IMR-90 (cell line): Measurements from ENCODE around the gene RGS3. TPM values are rescaled to one million over a fixed set of nuclear protein-coding genes. Genes with fewer than 3 reads are reported as not detected.

ENCODE experiments used
- ATAC-seq: fragments of 200-7000 bp; cut with Tn5 transposase; 2 replicates; pipeline ENCODE4 v1.9.1; 2020; ENCODE audit warnings: low read depth, mild to moderate bottlenecking, moderate library complexity
- BruUV-seq: library from RNA; stranded (reverse); fragments of 400-500 nt; replicated peaks from 2 replicates; lab custom pipeline; 2021; lab: Mats Ljungman, UMichigan
- CTCF ChIA-PET: fragments of 300-600 bp; formaldehyde crosslinking; extraction: SDS; loops from one replicate; lab custom pipeline; 2021; ENCODE audit warnings: antibody characterized with exemption; lab: Yijun Ruan, JAX
- POLR2A ChIA-PET: fragments of 300-600 bp; sonication (Branson Sonifier 250); formaldehyde crosslinking; loops from one replicate; lab custom pipeline; 2022; ENCODE audit warnings: antibody characterized with exemption; ENCODE audit not compliant: unreplicated experiment; lab: Charles Lee
- DNase-seq: peaks from one replicate; pipeline ENCODE4 v3.0.0; 2013
- H2AFZ ChIP-seq: replicated peaks from 2 replicates; pipeline ENCODE3; 2013; ENCODE audit warnings: low read length, mild to moderate bottlenecking; ENCODE audit not compliant: poor library complexity
- H2AK5ac ChIP-seq: 2 replicates; pipeline ENCODE4 v1.6.1; 2013; ENCODE audit warnings: low read depth, low read length, inconsistent platforms
- H2AK9ac ChIP-seq: replicated peaks from 2 replicates; pipeline ENCODE3; 2013; ENCODE audit warnings: mild to moderate bottlenecking, low read depth, low read length, moderate library complexity; ENCODE audit not compliant: poor library complexity
- H2BK120ac ChIP-seq: 2 replicates; pipeline ENCODE4 v1.6.1; 2013; ENCODE audit warnings: low read depth, low read length, inconsistent platforms
- H2BK15ac ChIP-seq: 3 replicates; pipeline ENCODE4 v1.6.1; 2013; ENCODE audit warnings: low read depth, low read length, inconsistent platforms
- H2BK20ac ChIP-seq: 2 replicates; pipeline ENCODE4 v1.6.1; 2013; ENCODE audit warnings: low read depth, mild to moderate bottlenecking, inconsistent platforms, low read length, moderate library complexity
- H2BK5ac ChIP-seq: 2 replicates; pipeline ENCODE4 v1.6.1; 2013; ENCODE audit warnings: mild to moderate bottlenecking, low read depth, low read length, inconsistent platforms; ENCODE audit not compliant: poor library complexity, severe bottlenecking
- H3K14ac ChIP-seq: replicated peaks from 2 replicates; pipeline ENCODE4 v1.6.1; 2013; ENCODE audit warnings: low read depth, low read length, inconsistent platforms
- H3K18ac ChIP-seq: 2 replicates; pipeline ENCODE4 v1.6.1; 2013; ENCODE audit warnings: low read depth, low read length, control low read depth
- H3K23ac ChIP-seq: 2 replicates; pipeline ENCODE4 v1.6.1; 2013; ENCODE audit warnings: low read depth, low read length, inconsistent platforms
- H3K27ac ChIP-seq: 2 replicates; pipeline ENCODE4 v1.5.1; 2013; ENCODE audit warnings: mild to moderate bottlenecking, control low read depth, low read length; ENCODE audit not compliant: insufficient read depth
- H3K27me3 ChIP-seq: 2 replicates; pipeline ENCODE4 v1.6.1; 2013; ENCODE audit warnings: low read length; ENCODE audit not compliant: control insufficient read depth, insufficient read depth
- H3K36me3 ChIP-seq: 2 replicates; pipeline ENCODE4 v1.6.1; 2013; ENCODE audit warnings: low read length, mixed read lengths; ENCODE audit not compliant: control insufficient read depth, insufficient read depth
- H3K4ac ChIP-seq: 2 replicates; pipeline ENCODE4 v1.6.1; 2013; ENCODE audit warnings: low read depth, low read length, inconsistent platforms
- H3K4me1 ChIP-seq: 2 replicates; pipeline ENCODE4 v1.6.1; 2013; ENCODE audit warnings: low read length, mixed read lengths; ENCODE audit not compliant: control insufficient read depth, insufficient read depth
- H3K4me2 ChIP-seq: 2 replicates; pipeline ENCODE4 v1.6.1; 2013; ENCODE audit warnings: low read depth, mild to moderate bottlenecking, control low read depth, low read length, moderate library complexity
- H3K4me3 ChIP-seq: 2 replicates; pipeline ENCODE4 v1.5.1; 2013; ENCODE audit warnings: low read depth, mild to moderate bottlenecking, control low read depth, low read length, moderate library complexity; ENCODE audit not compliant: insufficient read depth
- H3K56ac ChIP-seq: 2 replicates; pipeline ENCODE4 v1.6.1; 2013; ENCODE audit warnings: low read length, inconsistent platforms; ENCODE audit not compliant: insufficient read depth; ENCODE audit errors: extremely low read depth
- H3K79me1 ChIP-seq, 2 experiments: 2 replicates each; pipeline ENCODE4 v1.6.1; 2013; ENCODE audit warnings: low read length in 2 of 2, inconsistent platforms in 1 of 2, low read depth in 1 of 2
- H3K9ac ChIP-seq: 2 replicates; pipeline ENCODE4 v1.6.1; 2013; ENCODE audit warnings: low read depth, low read length, control low read depth
- H3K9me1 ChIP-seq: 2 replicates; pipeline ENCODE4 v1.6.1; 2013; ENCODE audit warnings: low read length, inconsistent platforms; ENCODE audit not compliant: insufficient read depth
- H3K9me3 ChIP-seq: 2 replicates; pipeline ENCODE4 v1.6.1; 2013; ENCODE audit warnings: low read length; ENCODE audit not compliant: control insufficient read depth, insufficient read depth
- H4K20me1 ChIP-seq: 2 replicates; pipeline ENCODE4 v1.6.1; 2013; ENCODE audit warnings: low read length, inconsistent platforms; ENCODE audit not compliant: insufficient read depth
- H4K5ac ChIP-seq: 2 replicates; pipeline ENCODE4 v1.6.1; 2013; ENCODE audit warnings: mild to moderate bottlenecking, low read depth, low read length, control low read depth
- H4K8ac ChIP-seq, 2 experiments: 2 replicates each; pipeline ENCODE4 v1.6.1; 2013; ENCODE audit warnings: low read depth in 2 of 2, low read length in 2 of 2, control low read depth in 1 of 2, inconsistent platforms in 1 of 2
- H4K91ac ChIP-seq: 2 replicates; pipeline ENCODE4 v1.6.1; 2013; ENCODE audit warnings: low read depth, low read length, inconsistent platforms; ENCODE audit not compliant: insufficient read depth
- BHLHE40 ChIP-seq: fragments of 150-350 bp; IDR thresholded peaks from 2 replicates; pipeline ENCODE4 v1.6.1; 2016; ENCODE audit warnings: mild to moderate bottlenecking, low read depth, low read length
- CHD1 ChIP-seq: IDR thresholded peaks from 2 replicates; pipeline ENCODE4 v1.6.1; 2012; ENCODE audit warnings: low read depth, low read length, improper control_type of control experiment
- FOS ChIP-seq: fragments of 150-350 bp; IDR thresholded peaks from 2 replicates; pipeline ENCODE4 v1.6.1; 2016; ENCODE audit warnings: low read depth, low read length
- MAFK ChIP-seq: IDR thresholded peaks from 2 replicates; pipeline ENCODE4 v1.6.1; 2012; ENCODE audit warnings: low read depth, low read length, improper control_type of control experiment
- MAZ ChIP-seq: IDR thresholded peaks from 2 replicates; pipeline ENCODE4 v1.6.1; 2012; ENCODE audit warnings: low read depth, mild to moderate bottlenecking, low read length, improper control_type of control experiment, moderate library complexity, borderline replicate concordance
- MXI1 ChIP-seq: IDR thresholded peaks from 2 replicates; pipeline ENCODE4 v1.6.1; 2012; ENCODE audit warnings: low read depth, mild to moderate bottlenecking, low read length, moderate library complexity, borderline replicate concordance
- NFE2L2 ChIP-seq: fragments of 150-350 bp; IDR thresholded peaks from 2 replicates; pipeline ENCODE4 v1.6.1; 2016; ENCODE audit warnings: low read depth, mild to moderate bottlenecking, low read length
- POLR2A ChIP-seq: IDR thresholded peaks from 2 replicates; pipeline ENCODE4 v1.6.1; 2012; ENCODE audit warnings: mild to moderate bottlenecking, low read depth, low read length
- RAD21 ChIP-seq: IDR thresholded peaks from 2 replicates; pipeline ENCODE4 v1.6.1; 2012; ENCODE audit warnings: low read length, improper control_type of control experiment
- RCOR1 ChIP-seq: IDR thresholded peaks from 2 replicates; pipeline ENCODE4 v1.6.1; 2012; ENCODE audit warnings: mild to moderate bottlenecking, low read length, improper control_type of control experiment; ENCODE audit not compliant: insufficient replicate concordance
- RFX5 ChIP-seq: IDR thresholded peaks from 2 replicates; pipeline ENCODE4 v1.8.0; 2012; ENCODE audit warnings: low read depth, mild to moderate bottlenecking, low read length, moderate library complexity
- SMC3 ChIP-seq: fragments of 150-350 bp; IDR thresholded peaks from 2 replicates; pipeline ENCODE4 v1.6.1; 2016; ENCODE audit warnings: low read depth, mild to moderate bottlenecking, antibody characterized with exemption, low read length, moderate library complexity
- WGBS, 2 experiments: methylation state at CpG; one replicate each; pipeline versions ENCODE4 v1.1.5 to v1.1.7; 2013; ENCODE audit warnings: missing lambda C conversion rate in 2 of 2; ENCODE audit not compliant: insufficient read length in 1 of 2; ENCODE audit errors: extremely low coverage in 2 of 2; 5-methylcytosine and 5-hydroxymethylcytosine counted together
- dilution Hi-C: fragments of 300-500 bp; cut with HindIII; formaldehyde crosslinking; loops from one replicate; pipeline ENCODE4 v1.14.3; 2018; ENCODE audit warnings: low sequenced_read_pairs; ENCODE audit not compliant: unreplicated experiment
- in situ Hi-C: fragments of 300-500 bp; cut with MboI; formaldehyde crosslinking; loops from 3 replicates; pipeline ENCODE4 v1.14.3; 2019; ENCODE audit warnings: low sequenced_read_pairs, inconsistent platforms, mixed read lengths
- intact Hi-C: fragments of 100-400 bp; cut with micrococcal nuclease; formaldehyde crosslinking; loops from 2 replicates; pipeline ENCODE4 v1.10.0; 2022
- polyA plus RNA-seq, 3 experiments: library from polyadenylated mRNA; depleted of rRNA; stranded (reverse); fragments of >200 nt; gene quantifications; 2 replicates each; pipeline ENCODE4 v1.2.3, GENCODE V29; 2012; ENCODE audit warnings: low replicate concordance in 1 of 3
- total RNA-seq: library from RNA; depleted of rRNA; stranded (reverse); fragments of >200 nt; gene quantifications from 2 replicates; pipeline ENCODE4 v1.2.3, GENCODE V29; 2012
- TF ChIP-seq, protein P1 (sequence below): fragments of 150-350 bp; IDR thresholded peaks from 2 replicates; pipeline ENCODE4 v1.6.1; 2017; ENCODE audit warnings: mild to moderate bottlenecking, antibody characterized with exemption, low read length, low read depth
- TF ChIP-seq, protein P2 (sequence below): conservative IDR thresholded peaks from 2 replicates; pipeline ENCODE4 v1.5.1; 2012; ENCODE audit warnings: mild to moderate bottlenecking, low read depth, low read length, improper control_type of control experiment
- TF ChIP-seq, protein P3 (sequence below): fragments of 150-350 bp; IDR thresholded peaks from 2 replicates; pipeline ENCODE4 v1.6.1; 2016; ENCODE audit warnings: low read depth, mild to moderate bottlenecking, low read length, moderate library complexity, borderline replicate concordance

The RGS3 gene
- total and polyA plus RNA-seq, 2 of the 4 experiments (the other 2 are of a cell fraction): 51.8 to 65.6 TPM

DNA sequence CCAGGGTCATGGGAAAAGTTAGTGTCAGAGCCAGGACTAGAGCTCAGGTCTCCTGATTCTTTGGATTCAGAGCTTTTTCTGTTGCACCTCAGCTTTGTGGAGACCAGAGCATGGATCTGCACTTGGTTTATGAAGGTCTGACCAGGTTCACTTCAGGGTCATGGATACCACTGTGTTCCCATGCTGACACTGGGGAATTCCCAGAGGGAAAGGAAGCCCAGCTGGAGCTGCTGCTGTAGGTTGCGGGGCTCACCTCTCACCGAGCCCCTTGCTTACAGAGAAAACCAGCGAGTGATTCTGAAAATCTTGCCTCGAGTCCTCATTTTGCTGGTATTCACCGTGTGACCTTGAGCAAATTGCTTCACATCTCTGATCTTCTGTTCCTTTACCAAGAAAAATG lies 83.0 kb downstream of the RGS3 start:
- H2AFZ ChIP-seq: no peak overlapping the region
- BruUV-seq: no TSS peak
- H2AK9ac ChIP-seq: no peak overlapping the region
- no peaks in the 10 kb centered on the region for H3K36me3 ChIP-seq
- in situ Hi-C loops (no loop called here), dilution Hi-C loops (no loop called here), intact Hi-C loops (no loop called here)
- no peak for TF ChIP-seq RAD21
- no peak for TF ChIP-seq CHD1
- TF ChIP-seq, protein P1, sequence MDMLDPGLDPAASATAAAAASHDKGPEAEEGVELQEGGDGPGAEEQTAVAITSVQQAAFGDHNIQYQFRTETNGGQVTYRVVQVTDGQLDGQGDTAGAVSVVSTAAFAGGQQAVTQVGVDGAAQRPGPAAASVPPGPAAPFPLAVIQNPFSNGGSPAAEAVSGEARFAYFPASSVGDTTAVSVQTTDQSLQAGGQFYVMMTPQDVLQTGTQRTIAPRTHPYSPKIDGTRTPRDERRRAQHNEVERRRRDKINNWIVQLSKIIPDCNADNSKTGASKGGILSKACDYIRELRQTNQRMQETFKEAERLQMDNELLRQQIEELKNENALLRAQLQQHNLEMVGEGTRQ: no peak
- no peak for TF ChIP-seq RCOR1
- TF ChIP-seq MXI1: no peak
- TF ChIP-seq FOS: no peak
- no peak for TF ChIP-seq MAZ
- TF ChIP-seq SMC3: no peak
- TF ChIP-seq NFE2L2: no peak
- TF ChIP-seq MAFK: no peak
- TF ChIP-seq, protein P2, sequence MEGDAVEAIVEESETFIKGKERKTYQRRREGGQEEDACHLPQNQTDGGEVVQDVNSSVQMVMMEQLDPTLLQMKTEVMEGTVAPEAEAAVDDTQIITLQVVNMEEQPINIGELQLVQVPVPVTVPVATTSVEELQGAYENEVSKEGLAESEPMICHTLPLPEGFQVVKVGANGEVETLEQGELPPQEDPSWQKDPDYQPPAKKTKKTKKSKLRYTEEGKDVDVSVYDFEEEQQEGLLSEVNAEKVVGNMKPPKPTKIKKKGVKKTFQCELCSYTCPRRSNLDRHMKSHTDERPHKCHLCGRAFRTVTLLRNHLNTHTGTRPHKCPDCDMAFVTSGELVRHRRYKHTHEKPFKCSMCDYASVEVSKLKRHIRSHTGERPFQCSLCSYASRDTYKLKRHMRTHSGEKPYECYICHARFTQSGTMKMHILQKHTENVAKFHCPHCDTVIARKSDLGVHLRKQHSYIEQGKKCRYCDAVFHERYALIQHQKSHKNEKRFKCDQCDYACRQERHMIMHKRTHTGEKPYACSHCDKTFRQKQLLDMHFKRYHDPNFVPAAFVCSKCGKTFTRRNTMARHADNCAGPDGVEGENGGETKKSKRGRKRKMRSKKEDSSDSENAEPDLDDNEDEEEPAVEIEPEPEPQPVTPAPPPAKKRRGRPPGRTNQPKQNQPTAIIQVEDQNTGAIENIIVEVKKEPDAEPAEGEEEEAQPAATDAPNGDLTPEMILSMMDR: no peak
- no peak for TF ChIP-seq BHLHE40
- TF ChIP-seq, protein P3, sequence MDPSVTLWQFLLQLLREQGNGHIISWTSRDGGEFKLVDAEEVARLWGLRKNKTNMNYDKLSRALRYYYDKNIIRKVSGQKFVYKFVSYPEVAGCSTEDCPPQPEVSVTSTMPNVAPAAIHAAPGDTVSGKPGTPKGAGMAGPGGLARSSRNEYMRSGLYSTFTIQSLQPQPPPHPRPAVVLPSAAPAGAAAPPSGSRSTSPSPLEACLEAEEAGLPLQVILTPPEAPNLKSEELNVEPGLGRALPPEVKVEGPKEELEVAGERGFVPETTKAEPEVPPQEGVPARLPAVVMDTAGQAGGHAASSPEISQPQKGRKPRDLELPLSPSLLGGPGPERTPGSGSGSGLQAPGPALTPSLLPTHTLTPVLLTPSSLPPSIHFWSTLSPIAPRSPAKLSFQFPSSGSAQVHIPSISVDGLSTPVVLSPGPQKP: no peak
- no peak for TF ChIP-seq RFX5
- no peak for TF ChIP-seq POLR2A
- 87% methylated on average over 5 of the region's 5 CpGs; no CpG with 5 or more reads in 1 of the 2 experiments for WGBS, 2 experiments
- H2BK15ac ChIP-seq: no peak overlapping the region
- no peak overlapping the region for H3K23ac ChIP-seq
- no peak overlapping the region for H3K27ac ChIP-seq
- no peak overlapping the region for H2AK5ac ChIP-seq
- ChIA-PET CTCF (no interaction called here), POLR2A (no interaction called here)
- no peak overlapping the region for H3K4me2 ChIP-seq
- no peaks in the 10 kb centered on the region for H3K79me1 ChIP-seq
- no peak for DNase-seq
- no peaks in the 10 kb centered on the region for H3K9me3 ChIP-seq
- H3K4me1 ChIP-seq: peaks cover 12% of the 10 kb centered on the region
- no peak overlapping the region for H4K91ac ChIP-seq
- H3K18ac ChIP-seq: no peak overlapping the region
- 0 out of 2 replicates have a peak, but pooled peaks cover 9% of the 10 kb centered on the region for H3K9me1 ChIP-seq
- H4K20me1 ChIP-seq: no peaks in the 10 kb centered on the region
- no peak overlapping the region for H2BK20ac ChIP-seq
- H2BK120ac ChIP-seq: no peak overlapping the region
- no peak overlapping the region for H3K4ac ChIP-seq
- ATAC-seq: no peak
- no peak overlapping the region for H4K8ac ChIP-seq
- H4K5ac ChIP-seq: no peak overlapping the region
- H3K56ac ChIP-seq: no peak overlapping the region
- H2BK5ac ChIP-seq: no peak overlapping the region
- no peak overlapping the region for H3K9ac ChIP-seq
- no peaks in the 10 kb centered on the region; the same call in 1 of the 2 replicates for H3K27me3 ChIP-seq
- H3K14ac ChIP-seq: no peak overlapping the region; the same call in 1 of the 2 replicates
- H3K4me3 ChIP-seq: no peak overlapping the region
